Gastrocnemius medialis (tissue), 4 donors: ENCODE measurements around the gene SBK3. TPM values are rescaled to one million over a fixed set of nuclear protein-coding genes. Genes with fewer than 3 reads are reported as not detected.

Source experiments
- ATAC-seq, 2 donors: fragments of 150-250 bp; one replicate each; pipeline ENCODE4 v1.9.1; 2016
- DNase-seq, 2 donors: peaks; one replicate each; pipeline ENCODE4 v3.0.0-alpha.2; 2019
- H3K27ac ChIP-seq, 4 donors: fragments of 200-600 bp; sonication (generic); 1 replicate in 1 of 4; 2 replicates in 3 of 4; pipeline ENCODE4 v1.5.1; 2016 to 2018; ENCODE audit warnings: mild to moderate bottlenecking in 2 of 4, moderate library complexity in 1 of 4
- H3K27me3 ChIP-seq, 3 donors: fragments of 200-600 bp; sonication (generic) in 2 of 3; 1 replicate in 1 of 3; 2 replicates in 2 of 3; pipeline versions ENCODE4 v1.5.1 to v1.6.0; 2016 to 2019; ENCODE audit warnings: mild to moderate bottlenecking in 1 of 3, moderate library complexity in 1 of 3
- H3K36me3 ChIP-seq, 2 donors: fragments of 200-600 bp; sonication (generic) in 1 of 2; one replicate each; pipeline ENCODE4 v1.5.1; 2017 to 2018
- H3K4me1 ChIP-seq, 2 donors: fragments of 200-600 bp; sonication (generic) in 1 of 2; one replicate each; pipeline ENCODE4 v1.5.1; 2016 to 2017; ENCODE audit warnings: mild to moderate bottlenecking in 2 of 2
- H3K4me3 ChIP-seq, 4 donors: fragments of 200-600 bp; sonication (generic) in 3 of 4; 1 replicate in 1 of 4; 2 replicates in 3 of 4; pipeline ENCODE4 v1.5.1; 2016 to 2019; ENCODE audit warnings: mild to moderate bottlenecking in 2 of 4
- H3K9me3 ChIP-seq, 3 donors: fragments of 200-600 bp; sonication (generic) in 2 of 3; 1 replicate in 1 of 3; 2 replicates in 2 of 3; pipeline ENCODE4 v1.5.1; 2016 to 2019
- POLR2A ChIP-seq, 2 donors: fragments of 450-650 bp; IDR thresholded peaks; one replicate each; pipeline ENCODE4 v1.6.1; 2017; ENCODE audit warnings: antibody characterized with exemption in 2 of 2, mild to moderate bottlenecking in 2 of 2, moderate library complexity in 2 of 2
- in situ Hi-C, 4 donors: fragments of 200-750 bp; cut with MboI; loops; one replicate each; pipeline versions ENCODE4 v1.15.0 to v1.8.0; 2017; ENCODE audit warnings: low sequenced_read_pairs in 4 of 4
- intact Hi-C: fragments of 100-400 bp; cut with DNase I; formaldehyde crosslinking; loops from one replicate; pipeline ENCODE4 v1.15.1; 2023; ENCODE audit warnings: low total_unique reads
- total RNA-seq, 4 donors: library from RNA; depleted of rRNA; stranded (reverse); fragments of >200 nt; gene quantifications; one replicate each; pipeline versions ENCODE4 v1.1.0 to v1.2.3, GENCODE V29; 2016
- TF ChIP-seq, protein P1 (sequence below), 5 experiments: fragments of 450-650 bp in 3 of 5; fragments of 200-600 bp in 2 of 5; sonication (generic) in 2 of 5; IDR thresholded peaks in 4 of 5; conservative IDR thresholded peaks in 1 of 5; 1 replicate in 4 of 5; 2 replicates in 1 of 5; pipeline ENCODE4 v1.5.1; 2016 to 2019; ENCODE audit warnings: antibody characterized with exemption in 5 of 5, mild to moderate bottlenecking in 3 of 5, moderate library complexity in 3 of 5

SBK3 gene
- total RNA-seq, 4 donors from 2014 or later: 3.1 to 24.1 (median 6.8) TPM

DNA sequence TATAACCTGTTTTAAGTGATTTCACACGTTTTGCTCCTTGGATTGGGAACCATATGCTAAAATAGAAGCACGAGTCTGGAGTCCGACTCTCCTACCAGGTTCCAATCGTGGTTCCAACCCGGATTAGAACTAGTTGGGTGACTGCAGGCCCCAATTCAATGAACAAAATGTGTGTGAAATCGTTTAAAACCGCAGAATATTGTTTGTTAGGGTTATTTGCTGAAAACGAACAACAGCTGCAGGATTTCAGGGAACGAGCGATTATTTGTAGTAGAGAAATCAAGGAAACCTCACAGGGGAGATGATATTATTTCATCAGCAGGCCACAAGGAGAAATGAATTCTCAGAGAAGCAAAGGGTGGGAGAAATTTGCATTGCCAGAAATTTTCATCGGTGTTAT lies 40.4 kb downstream of the SBK3 start:
- H3K4me1 ChIP-seq: no peaks in the 10 kb centered on the region
- in situ Hi-C loops: loop anchor here in 1 of 4 donors (10.0 kb wide), 1 partner anchor 360 kb away; the partner anchor contains the start of gene TNNT1
- TF ChIP-seq, protein P1, sequence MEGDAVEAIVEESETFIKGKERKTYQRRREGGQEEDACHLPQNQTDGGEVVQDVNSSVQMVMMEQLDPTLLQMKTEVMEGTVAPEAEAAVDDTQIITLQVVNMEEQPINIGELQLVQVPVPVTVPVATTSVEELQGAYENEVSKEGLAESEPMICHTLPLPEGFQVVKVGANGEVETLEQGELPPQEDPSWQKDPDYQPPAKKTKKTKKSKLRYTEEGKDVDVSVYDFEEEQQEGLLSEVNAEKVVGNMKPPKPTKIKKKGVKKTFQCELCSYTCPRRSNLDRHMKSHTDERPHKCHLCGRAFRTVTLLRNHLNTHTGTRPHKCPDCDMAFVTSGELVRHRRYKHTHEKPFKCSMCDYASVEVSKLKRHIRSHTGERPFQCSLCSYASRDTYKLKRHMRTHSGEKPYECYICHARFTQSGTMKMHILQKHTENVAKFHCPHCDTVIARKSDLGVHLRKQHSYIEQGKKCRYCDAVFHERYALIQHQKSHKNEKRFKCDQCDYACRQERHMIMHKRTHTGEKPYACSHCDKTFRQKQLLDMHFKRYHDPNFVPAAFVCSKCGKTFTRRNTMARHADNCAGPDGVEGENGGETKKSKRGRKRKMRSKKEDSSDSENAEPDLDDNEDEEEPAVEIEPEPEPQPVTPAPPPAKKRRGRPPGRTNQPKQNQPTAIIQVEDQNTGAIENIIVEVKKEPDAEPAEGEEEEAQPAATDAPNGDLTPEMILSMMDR (IDR thresholded peaks at IDR 0.05 in 4 of 5, conservative IDR thresholded peaks at IDR 0.05 in 1 of 5): no peak
- no peak for TF ChIP-seq POLR2A (IDR thresholded peaks at IDR 0.05)
- DNase-seq (no peak), ATAC-seq (no peak)
- no peaks in the 10 kb centered on the region for H3K9me3 ChIP-seq
- intact Hi-C loops: loop anchor here (1.0 to 5.0 kb wide), 3 partner anchors 38 to 212 kb away; no protein-coding TSS in a partner anchor
- H3K27me3 ChIP-seq: peaks cover 0 to 16% (median 14%) of the 10 kb centered on the region in 3 donors
- H3K4me3 ChIP-seq: no peak overlapping the region
- no peak overlapping the region for H3K27ac ChIP-seq
- no peaks in the 10 kb centered on the region for H3K36me3 ChIP-seq

DNA sequence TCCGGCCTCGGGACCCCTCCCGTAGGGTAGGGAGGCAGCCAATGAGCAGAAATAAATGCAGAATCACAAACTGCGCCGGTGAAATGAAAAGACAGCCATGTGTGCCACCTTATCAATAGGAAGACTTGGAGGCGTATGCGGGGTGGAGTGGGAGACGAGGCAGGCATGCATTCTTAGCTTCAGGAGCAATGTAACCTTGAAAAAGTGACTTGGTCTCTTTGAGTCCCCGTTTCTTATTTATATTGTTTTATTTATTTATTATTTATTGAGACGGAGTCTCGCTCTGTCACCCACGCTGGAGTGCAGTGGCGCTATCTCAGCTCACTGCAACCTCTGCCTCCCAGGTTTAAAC lies 41.1 kb downstream of the SBK3 start:
- DNase-seq (no peak), ATAC-seq (no peak)
- peak overlapping the region in 1 of 4 donors; percentile 70 for H3K27ac ChIP-seq
- H3K4me3 ChIP-seq: peak overlapping the region in 3 of 4 donors; percentile 39 to 66 (median 55)
- intact Hi-C loops: loop anchor here (1.0 to 2.0 kb wide), 2 partner anchors 37 to 211 kb away; no protein-coding TSS in a partner anchor
- peaks cover 0 to 16% (median 14%) of the 10 kb centered on the region in 3 donors for H3K27me3 ChIP-seq
- no peak for TF ChIP-seq POLR2A (IDR thresholded peaks at IDR 0.05)
- TF ChIP-seq, protein P1 (IDR thresholded peaks at IDR 0.05 in 4 of 5, conservative IDR thresholded peaks at IDR 0.05 in 1 of 5): peak in 1 of 5 experiments; percentile 10
- no peaks in the 10 kb centered on the region for H3K36me3 ChIP-seq
- H3K9me3 ChIP-seq: no peaks in the 10 kb centered on the region
- in situ Hi-C loops: loop anchor here in 1 of 4 donors (10.0 kb wide), 1 partner anchor 359 kb away; the partner anchor contains the start of gene TNNT1
- no peaks in the 10 kb centered on the region for H3K4me1 ChIP-seq

DNA sequence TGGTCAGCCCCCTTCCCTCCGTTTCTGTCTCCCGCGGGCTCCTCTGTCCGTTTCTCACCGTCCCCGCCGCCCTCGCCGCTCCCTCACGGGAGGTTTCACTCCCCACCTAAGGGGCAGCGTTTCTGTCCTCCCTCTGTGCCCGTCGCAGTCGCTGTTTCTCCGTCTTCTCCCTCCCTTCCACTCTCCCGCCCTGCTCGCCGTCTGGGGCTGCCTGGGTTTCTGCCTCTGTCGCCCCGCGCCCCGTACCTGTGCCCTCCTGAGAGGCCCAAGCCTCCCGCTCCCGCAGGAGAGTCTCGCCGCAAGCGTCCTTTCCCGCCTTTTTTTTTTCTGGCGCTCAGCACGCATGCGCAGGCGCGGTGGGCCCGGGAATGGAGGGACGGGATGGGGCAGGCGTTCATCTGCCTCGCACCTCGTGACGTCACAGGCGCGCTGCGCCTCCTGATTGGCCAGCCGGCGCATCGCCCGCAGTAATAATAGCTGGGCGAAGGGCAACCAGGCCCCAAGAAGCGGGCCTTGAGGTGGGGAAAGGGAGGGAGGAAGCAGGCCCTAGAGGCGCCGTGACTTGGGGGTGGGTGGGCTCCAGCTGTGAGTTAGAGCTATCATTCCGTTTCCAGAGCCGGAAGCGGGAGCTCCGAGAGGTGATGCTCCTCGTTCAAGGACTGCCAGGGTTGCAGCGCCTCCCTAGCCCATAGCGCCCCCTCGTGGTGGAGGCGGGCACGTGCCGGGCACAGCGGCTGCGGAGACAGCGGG lies 41.7 kb downstream of the SBK3 start:
- intact Hi-C loops: loop anchor here (1.0 to 2.0 kb wide), 2 partner anchors 36 to 211 kb away; no protein-coding TSS in a partner anchor
- peak; percentile 71 to 81 for DNase-seq
- peak; percentile 94 to 97 for ATAC-seq
- Histone ChIP-seq H3K27me3 (peaks cover 0 to 16% (median 14%) of the 10 kb centered on the region in 3 donors), H3K27ac (peak overlapping the region; percentile 10 to 77 (median 51)), H3K9me3 (no peaks in the 10 kb centered on the region), H3K4me1 (no peaks in the 10 kb centered on the region), H3K36me3 (no peaks in the 10 kb centered on the region), H3K4me3 (peak overlapping the region; percentile 38 to 66 (median 47))
- in situ Hi-C loops: loop anchor here in 1 of 4 donors (10.0 kb wide), 1 partner anchor 359 kb away; the partner anchor contains the start of gene TNNT1
- TF ChIP-seq POLR2A (IDR thresholded peaks at IDR 0.05): no peak
- TF ChIP-seq, protein P1 (IDR thresholded peaks at IDR 0.05 in 4 of 5, conservative IDR thresholded peaks at IDR 0.05 in 1 of 5): peak; percentile 88 to 98 (median 96)

DNA sequence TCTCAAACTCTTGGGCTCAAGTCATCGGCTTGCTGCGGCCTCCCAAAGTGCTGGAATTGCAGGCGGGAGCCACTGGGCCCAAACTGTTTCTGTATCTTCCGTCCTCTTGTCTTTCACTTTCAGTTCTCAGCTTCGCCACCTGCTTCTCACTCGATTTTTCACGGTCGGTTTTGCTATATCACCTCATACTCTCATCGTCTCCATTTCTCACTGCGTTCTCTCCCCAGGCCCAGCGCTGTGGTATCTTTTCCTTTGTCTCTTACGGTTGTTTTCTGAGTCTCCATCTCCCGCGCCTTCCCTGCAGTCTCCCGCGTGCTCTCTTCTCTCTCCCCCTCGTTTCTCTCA lies 42.2 kb downstream of the SBK3 start:
- H3K9me3 ChIP-seq: no peaks in the 10 kb centered on the region
- H3K36me3 ChIP-seq: no peaks in the 10 kb centered on the region
- H3K27ac ChIP-seq: no peak overlapping the region
- DNase-seq: no peak
- H3K27me3 ChIP-seq: peaks cover 0 to 16% (median 14%) of the 10 kb centered on the region in 3 donors
- in situ Hi-C loops: loop anchor here in 1 of 4 donors (10.0 kb wide), 1 partner anchor 358 kb away; the partner anchor contains the start of gene TNNT1
- no peaks in the 10 kb centered on the region for H3K4me1 ChIP-seq
- intact Hi-C loops: no loop called here
- TF ChIP-seq, protein P1 (IDR thresholded peaks at IDR 0.05 in 4 of 5, conservative IDR thresholded peaks at IDR 0.05 in 1 of 5): no peak
- peak overlapping the region in 1 of 4 donors; percentile 55 for H3K4me3 ChIP-seq
- no peak for ATAC-seq
